CD4-positive, alpha-beta T cell (primary cell): ENCODE results near the gene TSPAN18. TPM values are rescaled to one million over a fixed set of nuclear protein-coding genes. Genes with fewer than 3 reads are reported as not detected.
A peak's percentile ranks its signal among the peaks of the same experiment; 100 is the strongest.

Experiments
- ATAC-seq: fragments of 200-7000 bp; cut with Tn5 transposase; one replicate; pipeline ENCODE4 v1.10.0; 2022; ENCODE audit warnings: mild to moderate bottlenecking; ENCODE audit not compliant: poor library complexity
- CTCF ChIA-PET: fragments of 350-600 bp; sonication (Branson Sonifier 250); formaldehyde crosslinking; loops from one replicate; lab custom pipeline; 2021; ENCODE audit warnings: antibody characterized with exemption, inconsistent platforms; lab: Charles Lee
- POLR2A ChIA-PET: fragments of 350-600 bp; sonication (Branson Sonifier 250); formaldehyde crosslinking; loops from one replicate; lab custom pipeline; 2021; ENCODE audit warnings: antibody characterized with exemption, inconsistent platforms; lab: Charles Lee
- DNase-seq, 14 experiments: peaks; one replicate each; pipeline ENCODE4 v3.0.0-alpha.2; 2013 to 2020; ENCODE audit warnings: mixed read lengths in 2 of 14
- H3K27ac ChIP-seq, 2 donors: one replicate each; pipeline versions ENCODE4 v1.5.1 to v1.7.0; 2013; ENCODE audit warnings: low read length in 2 of 2, low read depth in 1 of 2, mild to moderate bottlenecking in 1 of 2
- H3K27me3 ChIP-seq, 2 experiments: 1 replicate in 1 of 2; 2 replicates in 1 of 2; pipeline versions ENCODE4 v1.6.1 to v1.7.0; 2013; ENCODE audit warnings: low read length in 2 of 2, control low read depth in 1 of 2, mild to moderate bottlenecking in 1 of 2, moderate library complexity in 1 of 2; ENCODE audit not compliant: insufficient read depth in 2 of 2, control insufficient read depth in 1 of 2
- H3K36me3 ChIP-seq: one replicate; pipeline ENCODE4 v1.6.1; 2013; ENCODE audit warnings: low read length, control low read depth; ENCODE audit not compliant: insufficient read depth
- H3K4me1 ChIP-seq: one replicate; pipeline ENCODE4 v1.6.1; 2013; ENCODE audit warnings: low read length, control low read depth; ENCODE audit not compliant: insufficient read depth
- H3K4me3 ChIP-seq: one replicate; pipeline ENCODE4 v1.5.1; 2013; ENCODE audit warnings: mild to moderate bottlenecking, low read length, moderate library complexity
- H3K9me3 ChIP-seq, 2 experiments: 1 replicate in 1 of 2; 2 replicates in 1 of 2; pipeline versions ENCODE4 v1.6.1 to v1.7.0; 2013; ENCODE audit warnings: low read length in 2 of 2, mild to moderate bottlenecking in 2 of 2, control low read depth in 1 of 2, moderate library complexity in 1 of 2; ENCODE audit not compliant: control insufficient read depth in 1 of 2, insufficient read depth in 1 of 2
- H3K27ac Mint-ChIP-seq: one replicate; pipeline ENCODE4 v1.8.0; 2020; ENCODE audit warnings: mixed read lengths
- H3K27me3 Mint-ChIP-seq: one replicate; pipeline ENCODE4 v1.8.0; 2021; ENCODE audit warnings: mixed read lengths
- H3K36me3 Mint-ChIP-seq: one replicate; pipeline ENCODE4 v1.8.0; 2021; ENCODE audit warnings: low read depth, mixed read lengths
- H3K4me1 Mint-ChIP-seq: one replicate; pipeline ENCODE4 v1.8.0; 2021; ENCODE audit warnings: low read depth, mixed read lengths
- H3K4me3 Mint-ChIP-seq: one replicate; pipeline ENCODE4 v1.8.0; 2020; ENCODE audit warnings: mild to moderate bottlenecking, mixed read lengths
- H3K9me3 Mint-ChIP-seq: one replicate; pipeline ENCODE4 v1.8.0; 2020; ENCODE audit warnings: mixed read lengths
- intact Hi-C, 2 experiments: fragments of 100-400 bp; cut with DNase I in 1 of 2; cut with micrococcal nuclease in 1 of 2; formaldehyde crosslinking; loops; one replicate each; pipeline versions ENCODE4 v1.15.1 to v1.9.0; 2023 to 2025; cut with DNase I, micrococcal nuclease
- total RNA-seq, 174 experiments: library from RNA in 2 of 174; stranded (reverse) in 2 of 174; gene quantifications; one replicate each; pipeline ENCODE4 v1.2.3 and lab custom pipeline; 2021 to 2026
- TF ChIP-seq, protein P1 (sequence below): fragments of 200-600 bp; IDR thresholded peaks from one replicate; pipeline ENCODE4 v1.8.0; 2022; ENCODE audit warnings: antibody characterized with exemption, mild to moderate bottlenecking

TSPAN18 gene
- total RNA-seq, 2 experiments from 2014 or later = 23.0 to 25.3 TPM

DNA sequence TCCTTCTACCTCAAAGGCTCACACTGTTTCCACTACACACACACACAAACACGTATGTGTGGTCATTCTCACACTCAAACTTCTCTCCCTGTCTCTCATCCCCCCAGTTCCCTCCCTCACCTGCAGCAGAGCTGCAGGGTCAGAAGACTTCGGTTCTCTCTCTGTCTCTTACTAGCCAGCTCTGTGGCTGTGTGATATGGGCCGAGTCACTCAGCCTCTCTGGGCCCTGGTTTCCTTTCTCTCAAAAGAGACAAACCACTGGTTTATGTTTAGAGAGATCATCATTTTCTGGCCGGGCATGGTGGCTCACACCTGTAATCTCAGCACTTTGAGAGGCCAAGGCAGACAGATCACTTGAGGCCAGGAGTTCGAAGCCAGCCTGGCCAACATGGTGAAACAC is 21.1 kb downstream of the TSPAN18 start:
- Histone ChIP-seq H3K36me3 (peaks cover 4% of the 10 kb centered on the region), H3K4me3 (no peak overlapping the region), H3K27ac (peak overlapping the region in 1 of 2 donors; percentile 55), H3K9me3 (no peaks in the 10 kb centered on the region), H3K27me3 (no peaks in the 10 kb centered on the region), H3K4me1 (peaks cover 63% of the 10 kb centered on the region)
- H3K9me3 Mint-ChIP-seq = no peaks in the 10 kb centered on the region
- TF ChIP-seq, protein P1, sequence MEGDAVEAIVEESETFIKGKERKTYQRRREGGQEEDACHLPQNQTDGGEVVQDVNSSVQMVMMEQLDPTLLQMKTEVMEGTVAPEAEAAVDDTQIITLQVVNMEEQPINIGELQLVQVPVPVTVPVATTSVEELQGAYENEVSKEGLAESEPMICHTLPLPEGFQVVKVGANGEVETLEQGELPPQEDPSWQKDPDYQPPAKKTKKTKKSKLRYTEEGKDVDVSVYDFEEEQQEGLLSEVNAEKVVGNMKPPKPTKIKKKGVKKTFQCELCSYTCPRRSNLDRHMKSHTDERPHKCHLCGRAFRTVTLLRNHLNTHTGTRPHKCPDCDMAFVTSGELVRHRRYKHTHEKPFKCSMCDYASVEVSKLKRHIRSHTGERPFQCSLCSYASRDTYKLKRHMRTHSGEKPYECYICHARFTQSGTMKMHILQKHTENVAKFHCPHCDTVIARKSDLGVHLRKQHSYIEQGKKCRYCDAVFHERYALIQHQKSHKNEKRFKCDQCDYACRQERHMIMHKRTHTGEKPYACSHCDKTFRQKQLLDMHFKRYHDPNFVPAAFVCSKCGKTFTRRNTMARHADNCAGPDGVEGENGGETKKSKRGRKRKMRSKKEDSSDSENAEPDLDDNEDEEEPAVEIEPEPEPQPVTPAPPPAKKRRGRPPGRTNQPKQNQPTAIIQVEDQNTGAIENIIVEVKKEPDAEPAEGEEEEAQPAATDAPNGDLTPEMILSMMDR = no peak
- H3K36me3 Mint-ChIP-seq = no peaks in the 10 kb centered on the region
- ATAC-seq (no peak), DNase-seq (no peak)
- H3K4me1 Mint-ChIP-seq = peaks cover 38% of the 10 kb centered on the region
- CTCF ChIA-PET = no interaction called here
- intact Hi-C loops = no loop called here
- H3K27ac Mint-ChIP-seq = peak overlapping the region; percentile 61
- H3K27me3 Mint-ChIP-seq = no peaks in the 10 kb centered on the region
- POLR2A ChIA-PET = no interaction called here
- H3K4me3 Mint-ChIP-seq = peak overlapping the region; percentile 14

DNA sequence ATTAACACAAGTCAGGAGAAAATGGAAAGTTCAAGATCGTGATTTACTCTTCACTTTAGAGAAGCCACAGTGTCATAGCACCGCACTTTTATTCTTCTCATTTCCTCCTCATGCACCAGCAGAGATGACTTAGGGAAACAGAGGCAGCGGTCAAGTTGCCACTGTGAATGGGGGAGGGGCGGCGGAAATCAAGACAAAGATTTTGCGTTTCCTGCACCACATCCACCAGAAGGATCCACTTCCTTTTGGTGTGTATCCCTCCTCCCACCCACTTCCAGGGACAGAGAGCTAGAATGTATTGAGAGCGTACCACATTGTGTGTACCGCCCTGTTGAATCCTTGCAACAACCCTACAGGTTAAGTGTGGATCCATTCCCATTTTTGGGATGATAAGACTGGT is 21.8 kb downstream of the TSPAN18 start:
- Mint-ChIP-seq H3K4me3 (no peak overlapping the region), H3K9me3 (no peaks in the 10 kb centered on the region), H3K27me3 (no peaks in the 10 kb centered on the region), H3K27ac (no peak overlapping the region), H3K4me1 (peaks cover 38% of the 10 kb centered on the region), H3K36me3 (no peaks in the 10 kb centered on the region)
- ChIA-PET POLR2A (no interaction called here), CTCF (no interaction called here)
- H3K4me1 ChIP-seq = peaks cover 56% of the 10 kb centered on the region
- H3K9me3 ChIP-seq = no peaks in the 10 kb centered on the region
- intact Hi-C loops = no loop called here
- no peak overlapping the region for H3K27ac ChIP-seq
- DNase-seq (no peak), ATAC-seq (no peak)
- no peak overlapping the region for H3K4me3 ChIP-seq
- TF ChIP-seq, protein P1 = no peak
- H3K36me3 ChIP-seq = peaks cover 4% of the 10 kb centered on the region
- no peaks in the 10 kb centered on the region for H3K27me3 ChIP-seq

DNA sequence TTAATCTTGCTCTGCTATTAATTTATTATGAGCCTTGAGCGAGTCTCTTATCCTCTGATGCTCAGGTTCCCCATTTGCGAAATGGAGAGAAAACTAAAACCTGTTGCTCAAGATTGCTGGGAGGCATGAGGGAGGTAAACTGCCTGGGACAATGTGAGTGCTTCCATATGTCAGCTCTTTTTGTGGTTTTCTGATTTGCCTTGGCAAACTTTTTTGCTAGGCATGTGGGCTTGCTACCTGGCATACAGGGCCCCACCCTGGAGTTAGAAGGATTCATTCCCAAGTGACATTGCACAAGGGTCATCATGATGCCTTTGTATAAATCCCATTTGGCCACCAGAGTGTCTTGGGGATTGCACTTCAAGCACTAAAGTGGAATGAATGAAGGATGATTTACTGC is 22.4 kb downstream of the TSPAN18 start:
- Mint-ChIP-seq H3K27me3 (no peaks in the 10 kb centered on the region), H3K27ac (no peak overlapping the region), H3K36me3 (no peaks in the 10 kb centered on the region), H3K4me3 (no peak overlapping the region), H3K4me1 (peaks cover 35% of the 10 kb centered on the region), H3K9me3 (no peaks in the 10 kb centered on the region)
- ATAC-seq (no peak), DNase-seq (no peak)
- CTCF ChIA-PET = no interaction called here
- POLR2A ChIA-PET = no interaction called here
- Histone ChIP-seq H3K4me3 (no peak overlapping the region), H3K27me3 (no peaks in the 10 kb centered on the region), H3K36me3 (peaks cover 4% of the 10 kb centered on the region), H3K9me3 (no peaks in the 10 kb centered on the region), H3K4me1 (peaks cover 52% of the 10 kb centered on the region), H3K27ac (no peak overlapping the region)
- intact Hi-C loops = no loop called here
- TF ChIP-seq, protein P1 = no peak
